Neural cell (in vitro differentiated cells): Measurements from ENCODE around the gene DAPP1.

Experiments used
- CTCF ChIP-seq: fragments of 450-650 bp; IDR thresholded peaks from 2 replicates; pipeline ENCODE4 v1.5.1; 2014; ENCODE audit warnings: antibody characterized with exemption, mild to moderate bottlenecking, moderate library complexity; ENCODE audit not compliant: poor library complexity, severe bottlenecking
- EP300 ChIP-seq: fragments of 450-650 bp; conservative IDR thresholded peaks from 2 replicates; pipeline ENCODE4 v1.6.1; 2014; ENCODE audit warnings: antibody characterized with exemption, mild to moderate bottlenecking, moderate library complexity; ENCODE audit not compliant: poor library complexity, severe bottlenecking
- EZH2 ChIP-seq: fragments of 200-600, 300-800 bp; shearing (Covaris generic), sonication (generic); IDR thresholded peaks from 2 replicates; pipeline ENCODE4 v1.6.1; 2014; ENCODE audit warnings: antibody characterized with exemption, low read length, borderline replicate concordance, mild to moderate bottlenecking; ENCODE audit not compliant: insufficient read depth, poor library complexity, severe bottlenecking
- MXI1 ChIP-seq: fragments of 450-650 bp; conservative IDR thresholded peaks from 2 replicates; pipeline ENCODE4 v1.6.1; 2014; ENCODE audit warnings: antibody characterized with exemption, mild to moderate bottlenecking; ENCODE audit not compliant: poor library complexity, severe bottlenecking
- POLR2AphosphoS5 ChIP-seq: IDR thresholded peaks from 2 replicates; pipeline ENCODE4 v1.6.1; 2012
- RAD21 ChIP-seq: fragments of 450-650 bp; conservative IDR thresholded peaks from 2 replicates; pipeline ENCODE4 v1.6.1; 2014; ENCODE audit warnings: antibody characterized with exemption, mild to moderate bottlenecking, moderate library complexity
- REST ChIP-seq: IDR thresholded peaks from 2 replicates; pipeline ENCODE4 v1.6.1; 2012; ENCODE audit warnings: borderline replicate concordance
- SMC3 ChIP-seq: fragments of 450-650 bp; conservative IDR thresholded peaks from 2 replicates; pipeline ENCODE4 v1.6.1; 2014; ENCODE audit warnings: antibody characterized with exemption, mild to moderate bottlenecking, moderate library complexity; ENCODE audit not compliant: poor library complexity
- TAF1 ChIP-seq: IDR thresholded peaks from 2 replicates; pipeline ENCODE4 v1.6.1; 2012; ENCODE audit warnings: low read depth

- TF ChIP-seq RAD21 (no peak), CTCF (no peak), EZH2 (no peak), EP300 (no peak), POLR2AphosphoS5 (no peak), SMC3 (no peak), TAF1 (no peak), REST (no peak), MXI1 (no peak)
Measured at GRCh38 chr4:99807666-99808065, 9.0 kb upstream of the DAPP1 start.
